Activated CD4-positive, alpha-beta T cell treated with anti-CD3 and anti-CD28 coated beads for 36 hours (primary cell): ENCODE measurements around the gene CMTM7. TPM values are rescaled to one million over a fixed set of nuclear protein-coding genes. Genes with fewer than 3 reads are reported as not detected.
A peak's percentile ranks its signal among the peaks of the same experiment; 100 is the strongest.

ENCODE experiments used
- ATAC-seq: fragments of 200-7000 bp; cut with Tn5 transposase; one replicate; pipeline ENCODE4 v1.10.0; 2021; ENCODE audit warnings: mild to moderate bottlenecking, moderate library complexity
- CTCF ChIA-PET: fragments of 350-600 bp; sonication (Branson Sonifier 250); formaldehyde crosslinking; loops from one replicate; lab custom pipeline; 2021; ENCODE audit warnings: antibody characterized with exemption; lab: Charles Lee
- POLR2A ChIA-PET: fragments of 350-600 bp; sonication (Branson Sonifier 250); formaldehyde crosslinking; loops from one replicate; lab custom pipeline; 2021; ENCODE audit warnings: antibody characterized with exemption, inconsistent platforms; lab: Charles Lee
- DNase-seq: peaks from one replicate; pipeline ENCODE4 v3.0.0-alpha.2; 2020
- H3K27ac Mint-ChIP-seq: one replicate; pipeline ENCODE4 v1.8.0; 2021; ENCODE audit warnings: mixed read lengths
- H3K27me3 Mint-ChIP-seq: one replicate; pipeline ENCODE4 v1.8.0; 2021; ENCODE audit warnings: mixed read lengths
- H3K36me3 Mint-ChIP-seq: one replicate; pipeline ENCODE4 v1.8.0; 2021; ENCODE audit warnings: low read depth, mixed read lengths
- H3K4me1 Mint-ChIP-seq: one replicate; pipeline ENCODE4 v1.8.0; 2021; ENCODE audit warnings: mixed read lengths
- H3K4me3 Mint-ChIP-seq: one replicate; pipeline ENCODE4 v1.8.0; 2021; ENCODE audit warnings: mild to moderate bottlenecking, moderate library complexity, mixed read lengths
- H3K9me3 Mint-ChIP-seq: one replicate; pipeline ENCODE4 v1.8.0; 2021; ENCODE audit warnings: low read depth, mixed read lengths
- intact Hi-C, 2 experiments: fragments of 100-400 bp; cut with DNase I in 1 of 2; cut with micrococcal nuclease in 1 of 2; formaldehyde crosslinking; loops; one replicate each; pipeline versions ENCODE4 v1.14.2 to v1.15.1; 2022 to 2024; cut with DNase I, micrococcal nuclease
- total RNA-seq, 2 experiments: library from RNA; stranded (reverse); gene quantifications; one replicate each; pipeline ENCODE4 v1.2.3, GENCODE V29; 2021

The CMTM7 gene
- total RNA-seq, 2 experiments from 2014 or later: 41.1 to 67.0 TPM

DNA sequence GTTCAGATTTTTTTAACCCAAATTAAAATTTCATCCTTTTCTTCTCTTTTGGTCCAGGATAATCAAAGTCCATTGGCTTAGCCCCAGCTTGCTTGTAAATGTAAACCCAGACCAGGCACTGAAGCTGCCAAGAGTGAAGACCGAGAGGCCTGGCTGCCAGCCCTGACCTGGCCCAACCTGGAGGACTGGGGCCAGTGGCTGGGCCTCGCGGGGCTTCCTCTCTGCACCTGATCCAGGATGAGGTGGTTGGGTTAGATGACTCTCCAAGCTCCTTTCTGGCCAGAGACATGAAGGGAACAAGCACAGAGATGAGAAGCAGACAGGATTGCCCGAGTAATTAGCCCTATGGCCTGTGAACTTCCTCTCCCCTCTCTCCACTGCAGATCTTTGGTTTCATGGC, 60.4 kb downstream of the CMTM7 start:
- POLR2A ChIA-PET: no interaction called here
- H3K36me3 Mint-ChIP-seq: peaks cover 34% of the 10 kb centered on the region
- H3K27ac Mint-ChIP-seq: no peak overlapping the region
- peaks cover 43% of the 10 kb centered on the region for H3K4me1 Mint-ChIP-seq
- ATAC-seq (no peak), DNase-seq (no peak)
- H3K27me3 Mint-ChIP-seq: no peaks in the 10 kb centered on the region
- CTCF ChIA-PET: interaction anchor here (0.7 to 1.1 kb wide), 3 partner anchors 77 to 900 kb away, joined by 3 read pairs; no protein-coding TSS in a partner anchor
- no peak overlapping the region for H3K4me3 Mint-ChIP-seq
- intact Hi-C loops: no loop called here
- no peaks in the 10 kb centered on the region for H3K9me3 Mint-ChIP-seq

GRCh38 chr3:32453346-32453745, 61.7 kb downstream of the CMTM7 start:
- intact Hi-C loops: no loop called here
- no peak overlapping the region for H3K27ac Mint-ChIP-seq

GRCh38 chr3:32454111-32454510, 62.5 kb downstream of the CMTM7 start:
- ChIA-PET POLR2A (no interaction called here), CTCF (interaction anchor here (1.1 to 4.3 kb wide), 4 partner anchors 13 to 18 kb away, joined by 3 to 14 read pairs (median 3); no protein-coding TSS in a partner anchor)
- H3K9me3 Mint-ChIP-seq: peaks cover 2% of the 10 kb centered on the region
- DNase-seq: no peak
- no peak overlapping the region for H3K27ac Mint-ChIP-seq
- ATAC-seq: no peak
- intact Hi-C loops: no loop called here
- no peaks in the 10 kb centered on the region for H3K27me3 Mint-ChIP-seq
- H3K4me1 Mint-ChIP-seq: peaks cover 42% of the 10 kb centered on the region
- peaks cover 25% of the 10 kb centered on the region for H3K36me3 Mint-ChIP-seq
- H3K4me3 Mint-ChIP-seq: no peak overlapping the region

More at GRCh38 chr3:32453346-32453745, 61.7 kb downstream of the CMTM7 start:
- no peak for DNase-seq
- Mint-ChIP-seq H3K36me3 (peaks cover 29% of the 10 kb centered on the region), H3K4me1 (peaks cover 43% of the 10 kb centered on the region), H3K27me3 (no peaks in the 10 kb centered on the region), H3K4me3 (no peak overlapping the region), H3K9me3 (peaks cover 2% of the 10 kb centered on the region)
- ATAC-seq: no peak
- CTCF ChIA-PET: no interaction called here
- POLR2A ChIA-PET: no interaction called here

GRCh38 chr3:32454731-32455608, 63.3 kb downstream of the CMTM7 start:
- Mint-ChIP-seq H3K4me1 (peaks cover 44% of the 10 kb centered on the region), H3K9me3 (peaks cover 2% of the 10 kb centered on the region), H3K27ac (peak overlapping the region; percentile 35), H3K27me3 (no peaks in the 10 kb centered on the region), H3K36me3 (peaks cover 23% of the 10 kb centered on the region), H3K4me3 (no peak overlapping the region)
- POLR2A ChIA-PET: interaction anchor here (0.6 kb wide), 1 partner anchor 65 kb away, joined by 3 read pairs; no protein-coding TSS in a partner anchor
- no peak for DNase-seq
- no peak for ATAC-seq
- intact Hi-C loops: loop anchor here in 1 of 2 experiments (5.0 kb wide), 1 partner anchor 33 kb away; no protein-coding TSS in a partner anchor
- CTCF ChIA-PET: interaction anchor here (0.6 to 4.3 kb wide), 9 partner anchors 8 to 337 kb away, joined by 3 to 14 read pairs (median 3); no protein-coding TSS in a partner anchor

DNA sequence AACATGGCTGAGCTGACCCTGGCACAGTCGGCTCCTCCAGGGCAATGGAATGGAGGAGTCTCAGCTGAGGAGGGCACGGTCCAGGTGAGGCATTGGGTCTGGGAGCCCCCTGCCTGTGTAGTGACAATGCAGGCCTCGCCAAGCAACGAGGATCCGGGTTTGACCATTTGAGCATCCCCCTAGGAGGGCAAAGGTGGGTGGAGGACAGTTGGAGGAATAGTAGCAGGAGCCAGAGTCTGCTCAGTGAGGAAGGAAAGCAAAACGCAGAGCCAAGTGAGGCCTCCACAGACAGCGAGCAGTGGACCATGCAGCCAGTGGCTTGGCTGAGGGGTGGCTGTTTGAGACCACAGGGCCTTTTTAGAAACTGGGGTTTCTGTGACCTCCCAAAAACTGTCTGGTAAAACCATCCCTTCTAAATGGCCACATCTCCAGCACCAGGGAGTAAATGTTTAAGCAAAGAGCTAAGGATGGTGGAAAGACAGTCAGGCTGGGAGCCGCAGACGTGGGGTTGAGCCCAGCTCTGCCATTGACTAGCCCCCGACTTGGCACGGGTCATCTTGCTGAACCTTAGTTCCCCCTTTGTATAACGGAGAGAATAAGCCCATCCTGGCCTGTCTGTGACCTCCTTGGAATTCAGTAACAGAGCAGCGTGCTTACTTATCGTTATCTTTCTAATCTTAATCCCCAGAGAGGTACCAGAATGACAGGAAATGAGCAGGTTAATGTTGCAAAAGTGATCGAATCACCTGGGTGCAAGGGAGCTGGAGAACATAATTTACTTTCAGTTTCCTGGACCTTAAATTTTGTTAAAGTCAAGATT, 64.2 kb downstream of the CMTM7 start:
- no peak for DNase-seq
- Mint-ChIP-seq H3K4me1 (peaks cover 44% of the 10 kb centered on the region), H3K4me3 (no peak overlapping the region), H3K9me3 (peaks cover 2% of the 10 kb centered on the region), H3K27ac (peak overlapping the region; percentile 26), H3K36me3 (peaks cover 17% of the 10 kb centered on the region), H3K27me3 (no peaks in the 10 kb centered on the region)
- POLR2A ChIA-PET: interaction anchor here (0.6 to 0.7 kb wide), 2 partner anchors 16 to 139 kb away, joined by 3 to 6 read pairs; no protein-coding TSS in a partner anchor
- intact Hi-C loops: loop anchor here in 1 of 2 experiments (5.0 kb wide), 1 partner anchor 34 kb away; no protein-coding TSS in a partner anchor
- no peak for ATAC-seq
- CTCF ChIA-PET: interaction anchor here (0.6 to 4.3 kb wide), 10 partner anchors 12 to 336 kb away, joined by 3 to 14 read pairs (median 3); no protein-coding TSS in a partner anchor

GRCh38 chr3:32456429-32457130, 64.9 kb downstream of the CMTM7 start:
- Mint-ChIP-seq H3K9me3 (peaks cover 2% of the 10 kb centered on the region), H3K4me3 (no peak overlapping the region), H3K36me3 (peaks cover 16% of the 10 kb centered on the region), H3K4me1 (peaks cover 44% of the 10 kb centered on the region), H3K27ac (peak overlapping the region; percentile 26), H3K27me3 (no peaks in the 10 kb centered on the region)
- ATAC-seq (no peak), DNase-seq (no peak)
- ChIA-PET CTCF (interaction anchor here (0.6 to 4.3 kb wide), 6 partner anchors 11 to 168 kb away, joined by 3 to 14 read pairs (median 4); no protein-coding TSS in a partner anchor), POLR2A (interaction anchor here (0.7 kb wide), 1 partner anchor 17 kb away, joined by 3 read pairs; no protein-coding TSS in a partner anchor)
- intact Hi-C loops: loop anchor here in 1 of 2 experiments (5.0 kb wide), 1 partner anchor 34 kb away; no protein-coding TSS in a partner anchor

GRCh38 chr3:32457971-32458471, 66.4 kb downstream of the CMTM7 start:
- H3K4me3 Mint-ChIP-seq: peak overlapping the region; percentile 44
- H3K27me3 Mint-ChIP-seq: no peaks in the 10 kb centered on the region
- peaks cover 16% of the 10 kb centered on the region for H3K36me3 Mint-ChIP-seq
- ATAC-seq (peak; percentile 52), DNase-seq (peak; percentile 59)
- POLR2A ChIA-PET: interaction anchor here (0.8 kb wide), 1 partner anchor 66 kb away, joined by 4 read pairs; the partner anchor contains the start of gene CMTM7
- CTCF ChIA-PET: interaction anchor here (0.6 to 4.3 kb wide), 5 partner anchors 9 to 279 kb away, joined by 3 to 14 read pairs (median 3); no protein-coding TSS in a partner anchor
- intact Hi-C loops: loop anchor here (2.0 to 5.0 kb wide), 2 partner anchors 36 to 37 kb away; no protein-coding TSS in a partner anchor
- H3K9me3 Mint-ChIP-seq: peaks cover 2% of the 10 kb centered on the region
- H3K4me1 Mint-ChIP-seq: peaks cover 44% of the 10 kb centered on the region
- peak overlapping the region; percentile 95 for H3K27ac Mint-ChIP-seq

- no peak for ATAC-seq
- Mint-ChIP-seq H3K9me3 (peaks cover 2% of the 10 kb centered on the region), H3K27ac (no peak overlapping the region), H3K36me3 (peaks cover 8% of the 10 kb centered on the region), H3K4me1 (peaks cover 40% of the 10 kb centered on the region), H3K27me3 (no peaks in the 10 kb centered on the region), H3K4me3 (peak overlapping the region; percentile 15)
- intact Hi-C loops: loop anchor here (2.0 to 5.0 kb wide), 2 partner anchors 37 to 39 kb away; no protein-coding TSS in a partner anchor
- DNase-seq: no peak
- CTCF ChIA-PET: interaction anchor here (0.7 to 1.8 kb wide), 3 partner anchors 26 to 215 kb away, joined by 3 to 8 read pairs (median 5); no protein-coding TSS in a partner anchor
- POLR2A ChIA-PET: interaction anchor here (1.5 kb wide), 1 partner anchor 38 kb away, joined by 5 read pairs; no protein-coding TSS in a partner anchor
Observed at GRCh38 chr3:32459450-32459849, 67.8 kb downstream of the CMTM7 start.

- H3K27ac Mint-ChIP-seq: no peak overlapping the region
- POLR2A ChIA-PET: interaction anchor here (0.8 to 1.5 kb wide), 3 partner anchors 39 to 68 kb away, joined by 3 to 5 read pairs (median 3); no protein-coding TSS in a partner anchor
Observed at GRCh38 chr3:32460031-32460749, 68.5 kb downstream of the CMTM7 start.

More at GRCh38 chr3:32460031-32460749, 68.5 kb downstream of the CMTM7 start:
- CTCF ChIA-PET: interaction anchor here (0.7 to 1.8 kb wide), 6 partner anchors 9 to 285 kb away, joined by 3 to 8 read pairs (median 4); no protein-coding TSS in a partner anchor
- intact Hi-C loops: loop anchor here (1.0 to 2.0 kb wide), 5 partner anchors 17 to 67 kb away; no protein-coding TSS in a partner anchor
- Mint-ChIP-seq H3K27me3 (no peaks in the 10 kb centered on the region), H3K4me1 (peaks cover 34% of the 10 kb centered on the region), H3K9me3 (peaks cover 2% of the 10 kb centered on the region), H3K36me3 (peaks cover 8% of the 10 kb centered on the region), H3K4me3 (peak overlapping the region; percentile 56)
- DNase-seq: peak; percentile 81
- peak; percentile 90 for ATAC-seq
